ENCODE measurements around the gene COA8. TPM values are rescaled to one million over a fixed set of nuclear protein-coding genes. Genes with fewer than 3 reads are reported as not detected.

COA8 gene
- total and polyA plus RNA-seq, 2 of the 4 experiments (the other 2 are of a cell fraction) = 12.2 to 21.1 TPM

DNA sequence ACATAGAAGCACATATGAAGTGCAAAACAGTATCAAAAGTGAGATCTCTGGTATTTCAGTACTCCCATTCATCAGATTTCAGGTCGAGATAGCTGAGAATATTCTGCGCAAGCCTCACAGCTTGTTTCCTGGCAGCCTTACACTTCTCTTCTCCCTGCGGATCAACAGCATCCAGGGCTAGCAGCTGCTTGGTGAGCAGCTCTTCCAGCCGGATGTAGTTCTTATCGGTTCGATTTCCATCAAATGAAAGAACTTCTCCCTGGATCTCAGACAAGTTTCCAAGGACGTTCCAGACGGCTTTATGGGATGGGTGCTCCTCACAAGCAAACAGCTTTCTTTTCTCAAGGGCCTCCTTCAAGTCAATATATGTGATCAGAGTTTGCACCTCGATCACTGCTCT lies 3.0 kb upstream of the COA8 start:
- Histone ChIP-seq H3K4me2 (ENCODE audit: low read depth, low read length) (no peak overlapping the region), H4K20me1 (ENCODE audit: insufficient read depth, low read length) (peaks cover 59% of the 10 kb centered on the region), H3K18ac (ENCODE audit: low read depth, low read length) (no peak overlapping the region), H2AFZ (replicated peaks; ENCODE audit: low read length, poor library complexity) (no peak overlapping the region), H2AK5ac (ENCODE audit: low read depth, low read length) (no peak overlapping the region), H3K14ac (replicated peaks; ENCODE audit: low read depth, low read length) (no peak overlapping the region), H3K4ac (ENCODE audit: low read depth, low read length) (no peak overlapping the region), H2BK120ac (ENCODE audit: low read depth, low read length) (no peak overlapping the region), H4K5ac (ENCODE audit: low read depth, low read length) (no peak overlapping the region), H3K4me3 (ENCODE audit: insufficient read depth, low read depth, low read length) (no peak overlapping the region), H3K36me3 (ENCODE audit: control insufficient read depth, insufficient read depth, low read length) (peaks cover 15% of the 10 kb centered on the region), H3K4me1 (ENCODE audit: control insufficient read depth, insufficient read depth, low read length) (peaks cover 18% of the 10 kb centered on the region), H3K56ac (ENCODE audit: extremely low read depth, insufficient read depth, low read length) (no peak overlapping the region), H3K9ac (ENCODE audit: low read depth, low read length) (no peak overlapping the region), H3K27me3 (ENCODE audit: control insufficient read depth, insufficient read depth, low read length) (no peaks in the 10 kb centered on the region), H4K91ac (ENCODE audit: insufficient read depth, low read depth, low read length) (no peak overlapping the region), H3K27ac (ENCODE audit: insufficient read depth, low read length) (no peak overlapping the region), H3K23ac (ENCODE audit: low read depth, low read length) (no peak overlapping the region), H3K79me1 (ENCODE audit: low read depth in 1 of 2, low read length in 2 of 2) (peaks cover 22 to 67% of the 10 kb centered on the region in 2 experiments), H4K8ac (ENCODE audit: low read depth in 2 of 2, low read length in 2 of 2) (no peak overlapping the region), H3K9me3 (ENCODE audit: control insufficient read depth, insufficient read depth, low read length) (no peaks in the 10 kb centered on the region), H2AK9ac (replicated peaks; ENCODE audit: low read depth, low read length, poor library complexity) (no peak overlapping the region), H3K9me1 (ENCODE audit: insufficient read depth, low read length) (peaks cover 3% of the 10 kb centered on the region; the same call in 1 of the 2 replicates), H2BK15ac (ENCODE audit: low read depth, low read length) (no peak overlapping the region), H2BK5ac (ENCODE audit: low read depth, low read length, poor library complexity, severe bottlenecking) (no peak overlapping the region), H2BK20ac (ENCODE audit: low read depth, low read length) (no peak overlapping the region)
- DNase-seq (no peak), ATAC-seq (ENCODE audit: low read depth) (no peak)
- BruUV-seq (replicated peaks) = TSS peak; percentile 56
- POLR2A ChIA-PET (ENCODE audit: unreplicated experiment) = interaction anchor here (0.6 kb wide), 1 partner anchor 252 kb away, joined by 3 read pairs; no protein-coding TSS in a partner anchor
- TF ChIP-seq MXI1 (IDR thresholded peaks at IDR 0.05; ENCODE audit: borderline replicate concordance, low read depth, low read length) (no peak), RCOR1 (IDR thresholded peaks at IDR 0.05; ENCODE audit: insufficient replicate concordance, low read length) (no peak), RAD21 (IDR thresholded peaks at IDR 0.05; ENCODE audit: low read length) (no peak), FOS (IDR thresholded peaks at IDR 0.05; ENCODE audit: low read depth, low read length) (no peak), MAZ (IDR thresholded peaks at IDR 0.05; ENCODE audit: borderline replicate concordance, low read depth, low read length) (no peak), CHD1 (IDR thresholded peaks at IDR 0.05; ENCODE audit: low read depth, low read length) (no peak), SMC3 (IDR thresholded peaks at IDR 0.05; ENCODE audit: low read depth, low read length) (no peak), CEBPB (IDR thresholded peaks at IDR 0.05; ENCODE audit: low read depth, low read length) (no peak), BHLHE40 (IDR thresholded peaks at IDR 0.05; ENCODE audit: low read depth, low read length) (no peak), USF2 (IDR thresholded peaks at IDR 0.05; ENCODE audit: low read depth, low read length) (no peak), POLR2A (IDR thresholded peaks at IDR 0.05; ENCODE audit: low read depth, low read length) (no peak), NFE2L2 (IDR thresholded peaks at IDR 0.05; ENCODE audit: low read depth, low read length) (no peak), MAFK (IDR thresholded peaks at IDR 0.05; ENCODE audit: low read depth, low read length) (no peak), RFX5 (IDR thresholded peaks at IDR 0.05; ENCODE audit: low read depth, low read length) (no peak)
- TF ChIP-seq, protein P1, sequence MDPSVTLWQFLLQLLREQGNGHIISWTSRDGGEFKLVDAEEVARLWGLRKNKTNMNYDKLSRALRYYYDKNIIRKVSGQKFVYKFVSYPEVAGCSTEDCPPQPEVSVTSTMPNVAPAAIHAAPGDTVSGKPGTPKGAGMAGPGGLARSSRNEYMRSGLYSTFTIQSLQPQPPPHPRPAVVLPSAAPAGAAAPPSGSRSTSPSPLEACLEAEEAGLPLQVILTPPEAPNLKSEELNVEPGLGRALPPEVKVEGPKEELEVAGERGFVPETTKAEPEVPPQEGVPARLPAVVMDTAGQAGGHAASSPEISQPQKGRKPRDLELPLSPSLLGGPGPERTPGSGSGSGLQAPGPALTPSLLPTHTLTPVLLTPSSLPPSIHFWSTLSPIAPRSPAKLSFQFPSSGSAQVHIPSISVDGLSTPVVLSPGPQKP (IDR thresholded peaks at IDR 0.05; ENCODE audit: borderline replicate concordance, low read depth, low read length) = no peak
- TF ChIP-seq, protein P2, sequence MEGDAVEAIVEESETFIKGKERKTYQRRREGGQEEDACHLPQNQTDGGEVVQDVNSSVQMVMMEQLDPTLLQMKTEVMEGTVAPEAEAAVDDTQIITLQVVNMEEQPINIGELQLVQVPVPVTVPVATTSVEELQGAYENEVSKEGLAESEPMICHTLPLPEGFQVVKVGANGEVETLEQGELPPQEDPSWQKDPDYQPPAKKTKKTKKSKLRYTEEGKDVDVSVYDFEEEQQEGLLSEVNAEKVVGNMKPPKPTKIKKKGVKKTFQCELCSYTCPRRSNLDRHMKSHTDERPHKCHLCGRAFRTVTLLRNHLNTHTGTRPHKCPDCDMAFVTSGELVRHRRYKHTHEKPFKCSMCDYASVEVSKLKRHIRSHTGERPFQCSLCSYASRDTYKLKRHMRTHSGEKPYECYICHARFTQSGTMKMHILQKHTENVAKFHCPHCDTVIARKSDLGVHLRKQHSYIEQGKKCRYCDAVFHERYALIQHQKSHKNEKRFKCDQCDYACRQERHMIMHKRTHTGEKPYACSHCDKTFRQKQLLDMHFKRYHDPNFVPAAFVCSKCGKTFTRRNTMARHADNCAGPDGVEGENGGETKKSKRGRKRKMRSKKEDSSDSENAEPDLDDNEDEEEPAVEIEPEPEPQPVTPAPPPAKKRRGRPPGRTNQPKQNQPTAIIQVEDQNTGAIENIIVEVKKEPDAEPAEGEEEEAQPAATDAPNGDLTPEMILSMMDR (conservative IDR thresholded peaks at IDR 0.05; ENCODE audit: low read depth, low read length) = no peak
- intact Hi-C loops (cut with micrococcal nuclease) = no loop called here
- in situ Hi-C loops (cut with MboI; ENCODE audit: low sequenced_read_pairs) = no loop called here
- dilution Hi-C loops (cut with HindIII; ENCODE audit: low sequenced_read_pairs, unreplicated experiment) = no loop called here
- 93% methylated on average over 5 of the region's 9 CpGs; no CpG with 5 or more reads in 1 of the 2 experiments for WGBS, 2 experiments (ENCODE audit: extremely low coverage in 2 of 2, insufficient read length in 1 of 2)
- CTCF ChIA-PET = no interaction called here
